Motor neuron (in vitro differentiated cells): ENCODE data around the gene TSPAN7. TPM values are rescaled to one million over a fixed set of nuclear protein-coding genes. Genes with fewer than 3 reads are reported as not detected.
A peak's percentile ranks its signal among the peaks of the same experiment; 100 is the strongest.

Experiments
- ATAC-seq, 8 experiments: fragments of 200-7000 bp; cut with Tn5 transposase; replicated peaks in 6 of 8; 2 replicates each; pipeline ENCODE4 v1.8.0; 2021; ENCODE audit warnings: mild to moderate bottlenecking in 8 of 8, moderate library complexity in 8 of 8
- H3K27ac ChIP-seq, 2 donors: fragments of 250-450 bp; sonication (Bioruptor Pico); 2 replicates each; pipeline ENCODE4 v1.9.0; 2021; ENCODE audit warnings: antibody characterized with exemption in 2 of 2, mild to moderate bottlenecking in 2 of 2, moderate library complexity in 1 of 2
- H3K4me1 ChIP-seq, 2 donors: fragments of 250-450 bp; sonication (Bioruptor Pico); replicated peaks in 1 of 2; 2 replicates each; pipeline ENCODE4 v1.6.1; 2021; ENCODE audit warnings: antibody characterized with exemption in 2 of 2, mild to moderate bottlenecking in 2 of 2, moderate library complexity in 1 of 2
- H3K4me3 ChIP-seq, 5 donors: fragments of 250-450 bp; sonication (Bioruptor Pico); 2 replicates each; pipeline ENCODE4 v1.9.0; 2021; ENCODE audit warnings: antibody characterized with exemption in 5 of 5, mild to moderate bottlenecking in 5 of 5, moderate library complexity in 4 of 5
- WGBS, 10 experiments: fragments of 450-650 bp; shearing (Covaris generic); methylation state at CpG; one replicate each; pipeline ENCODE4 v1.0.0; 2022; 5-methylcytosine and 5-hydroxymethylcytosine counted together
- in situ Hi-C, 9 experiments: fragments of 400-800 bp; cut with MboI; loops; one replicate each; pipeline ENCODE4 v1.15.0; 2021; ENCODE audit warnings: low sequenced_read_pairs in 9 of 9, low pct_unique_long_range_greater_than_20kb in 2 of 9; ENCODE audit not compliant: unreplicated experiment in 9 of 9
- total RNA-seq, 8 experiments: library from RNA; unstranded; fragments of 300-600 nt; gene quantifications; 2 replicates each; pipeline versions ENCODE4 v1.2.3 to v1.2.4, GENCODE V29; 2022

The TSPAN7 gene
- total RNA-seq, 8 experiments from 2014 or later: 3.9 to 88.2 (median 60.8) TPM

GRCh38 chrX:38561951-38562719 is 793 bp downstream of the TSPAN7 start:
- in situ Hi-C loops: no loop called here
- 60% methylated on average over 2 of the region's 38 CpGs; no CpG with 5 or more reads in 9 of the 10 experiments for WGBS, 10 experiments
- H3K27ac ChIP-seq: peak overlapping the region; percentile 88 to 97
- H3K4me3 ChIP-seq: peak overlapping the region; percentile 60 to 96 (median 71)
- H3K4me1 ChIP-seq: peaks cover 3 to 6% of the 10 kb centered on the region in 2 donors
- peak in 7 of 8 experiments; percentile 17 to 84 (median 79) for ATAC-seq

GRCh38 chrX:38563030-38563429 is 1.7 kb downstream of the TSPAN7 start:
- Histone ChIP-seq H3K4me3 (peak overlapping the region; percentile 60 to 96 (median 71)), H3K27ac (peak overlapping the region; percentile 88 to 97), H3K4me1 (peaks cover 3 to 6% of the 10 kb centered on the region in 2 donors)
- WGBS, 10 experiments: 24 to 75% (median 67%) methylated on average over 1 to 4 of the region's 5 CpGs; no CpG with 5 or more reads in 7 of the 10 experiments
- ATAC-seq: no peak
- in situ Hi-C loops: no loop called here

GRCh38 chrX:38570396-38570795 is 9.1 kb downstream of the TSPAN7 start:
- Histone ChIP-seq H3K4me3 (no peak overlapping the region), H3K27ac (no peak overlapping the region), H3K4me1 (no peaks in the 10 kb centered on the region)
- in situ Hi-C loops: no loop called here
- no peak for ATAC-seq
- WGBS, 10 experiments: 20 to 100% (median 54%) methylated on average over 1 of the region's 1 CpG; no CpG with 5 or more reads in 6 of the 10 experiments

- Histone ChIP-seq H3K27ac (no peak overlapping the region), H3K4me1 (no peaks in the 10 kb centered on the region), H3K4me3 (no peak overlapping the region)
- no peak for ATAC-seq
- in situ Hi-C loops: no loop called here
Measured at GRCh38 chrX:38571058-38571457, 9.7 kb downstream of the TSPAN7 start.

GRCh38 chrX:38574858-38575257 is 13.5 kb downstream of the TSPAN7 start:
- WGBS, 10 experiments: 0 to 100% (median 72%) methylated on average over 1 to 2 of the region's 2 CpGs; no CpG with 5 or more reads in 7 of the 10 experiments
- no peak for ATAC-seq
- Histone ChIP-seq H3K27ac (no peak overlapping the region), H3K4me1 (no peaks in the 10 kb centered on the region), H3K4me3 (no peak overlapping the region)
- in situ Hi-C loops: no loop called here

GRCh38 chrX:38575888-38576287 is 14.5 kb downstream of the TSPAN7 start:
- Histone ChIP-seq H3K4me1 (no peaks in the 10 kb centered on the region), H3K27ac (no peak overlapping the region), H3K4me3 (no peak overlapping the region)
- ATAC-seq: no peak
- in situ Hi-C loops: no loop called here
- 0 to 100% (median 55%) methylated on average over 1 to 2 of the region's 2 CpGs; no CpG with 5 or more reads in 5 of the 10 experiments for WGBS, 10 experiments

- in situ Hi-C loops: no loop called here
- no peak overlapping the region for H3K4me3 ChIP-seq
- no peak overlapping the region for H3K27ac ChIP-seq
- H3K4me1 ChIP-seq: no peaks in the 10 kb centered on the region
- WGBS, 10 experiments: no CpG with 5 or more reads among the region's 3 CpGs
- no peak for ATAC-seq
Measured at GRCh38 chrX:38577738-38578137, 16.4 kb downstream of the TSPAN7 start.

GRCh38 chrX:38578167-38578566 is 16.8 kb downstream of the TSPAN7 start:
- H3K27ac ChIP-seq: no peak overlapping the region
- in situ Hi-C loops: no loop called here
- H3K4me1 ChIP-seq: no peaks in the 10 kb centered on the region
- no peak for ATAC-seq
- 48 to 90% (median 60%) methylated on average over 1 to 2 of the region's 2 CpGs; no CpG with 5 or more reads in 7 of the 10 experiments for WGBS, 10 experiments
- no peak overlapping the region for H3K4me3 ChIP-seq

GRCh38 chrX:38583181-38583580 is 21.8 kb downstream of the TSPAN7 start:
- WGBS, 10 experiments: 41 to 100% (median 67%) methylated on average over 1 to 5 of the region's 5 CpGs; no CpG with 5 or more reads in 1 of the 10 experiments
- Histone ChIP-seq H3K4me1 (no peaks in the 10 kb centered on the region), H3K4me3 (no peak overlapping the region), H3K27ac (no peak overlapping the region)
- ATAC-seq: no peak
- in situ Hi-C loops: no loop called here

GRCh38 chrX:38594434-38594833 is 33.1 kb downstream of the TSPAN7 start:
- no peaks in the 10 kb centered on the region for H3K4me1 ChIP-seq
- no peak for ATAC-seq
- H3K27ac ChIP-seq: no peak overlapping the region
- WGBS, 10 experiments: 0 to 100% (median 53%) methylated on average over 1 to 2 of the region's 2 CpGs; no CpG with 5 or more reads in 2 of the 10 experiments
- in situ Hi-C loops: no loop called here
- no peak overlapping the region for H3K4me3 ChIP-seq

- in situ Hi-C loops: no loop called here
- Histone ChIP-seq H3K4me1 (no peaks in the 10 kb centered on the region), H3K4me3 (no peak overlapping the region), H3K27ac (no peak overlapping the region)
- 0 to 88% (median 28%) methylated on average over 1 of the region's 1 CpG; no CpG with 5 or more reads in 6 of the 10 experiments for WGBS, 10 experiments
- ATAC-seq: no peak
Measured at GRCh38 chrX:38595801-38596200, 34.5 kb downstream of the TSPAN7 start.

- H3K4me1 ChIP-seq: no peaks in the 10 kb centered on the region
- no peak overlapping the region for H3K4me3 ChIP-seq
- WGBS, 10 experiments: 40 to 100% (median 83%) methylated on average over 1 to 2 of the region's 2 CpGs; no CpG with 5 or more reads in 7 of the 10 experiments
- ATAC-seq: no peak
- no peak overlapping the region for H3K27ac ChIP-seq
- in situ Hi-C loops: no loop called here
Measured at GRCh38 chrX:38596939-38597338, 35.6 kb downstream of the TSPAN7 start.

GRCh38 chrX:38599796-38600755 is 38.7 kb downstream of the TSPAN7 start:
- H3K4me1 ChIP-seq: no peaks in the 10 kb centered on the region
- H3K27ac ChIP-seq: no peak overlapping the region
- no peak overlapping the region for H3K4me3 ChIP-seq
- in situ Hi-C loops: no loop called here
- no peak for ATAC-seq
- 0 to 33% (median 20%) methylated on average over 1 to 3 of the region's 3 CpGs; no CpG with 5 or more reads in 5 of the 10 experiments for WGBS, 10 experiments
